HepG2 (cell line): ENCODE data around the gene CALU. TPM values are rescaled to one million over a fixed set of nuclear protein-coding genes. Genes with fewer than 3 reads are reported as not detected.

Experiments used
- ATAD3A ChIP-seq: sonication (generic); formaldehyde crosslinking; IDR thresholded peaks from 2 replicates; pipeline ENCODE4 v1.4.0; 2020; ENCODE audit warnings: missing genetic modification reagents
- ELF4 ChIP-seq: sonication (generic); formaldehyde crosslinking; IDR thresholded peaks from 2 replicates; pipeline ENCODE4 v1.5.0; 2020; ENCODE audit warnings: missing genetic modification reagents, mild to moderate bottlenecking, moderate library complexity, borderline replicate concordance
- EP300 ChIP-seq, 3 experiments: sonication (generic) in 1 of 3; formaldehyde crosslinking in 1 of 3; IDR thresholded peaks; 2 replicates each; pipeline versions ENCODE4 v1.5.1 to v1.6.1; 2011 to 2020; ENCODE audit warnings: low read depth in 2 of 3, low read length in 2 of 3, borderline replicate concordance in 1 of 3, improper control_type of control experiment in 1 of 3, mild to moderate bottlenecking in 1 of 3, missing genetic modification reagents in 1 of 3, moderate library complexity in 1 of 3
- EZH2 ChIP-seq: conservative IDR thresholded peaks from 2 replicates; pipeline ENCODE4 v1.6.1; 2012; ENCODE audit warnings: mild to moderate bottlenecking, low read depth, low read length, moderate library complexity
- GZF1 ChIP-seq: sonication (generic); formaldehyde crosslinking; IDR thresholded peaks from 2 replicates; pipeline ENCODE4 v1.5.1; 2020; ENCODE audit warnings: mild to moderate bottlenecking, missing genetic modification reagents
- HHEX ChIP-seq: IDR thresholded peaks from 2 replicates; pipeline ENCODE4 v1.6.1; 2016; ENCODE audit warnings: control low read depth
- MED13 ChIP-seq: sonication (generic); formaldehyde crosslinking; IDR thresholded peaks from 2 replicates; pipeline ENCODE4 v1.5.0; 2020; ENCODE audit warnings: missing genetic modification reagents
- NCOR1 ChIP-seq: fragments of 200-600 bp; sonication (generic); IDR thresholded peaks from 2 replicates; pipeline ENCODE4 v1.7.0; 2017; ENCODE audit warnings: antibody characterized with exemption, low read length, borderline replicate concordance
- NFATC3 ChIP-seq: sonication (generic); formaldehyde crosslinking; IDR thresholded peaks from 2 replicates; pipeline ENCODE4 v1.5.1; 2020; ENCODE audit warnings: mild to moderate bottlenecking, missing genetic modification reagents
- NFIC ChIP-seq: IDR thresholded peaks from 2 replicates; pipeline ENCODE4 v1.6.1; 2012; ENCODE audit warnings: mild to moderate bottlenecking, low read length, inconsistent platforms
- POLR2AphosphoS2 ChIP-seq: IDR thresholded peaks from 2 replicates; pipeline ENCODE4 v1.6.1; 2011; ENCODE audit warnings: low read depth, low read length, improper control_type of control experiment
- PPARG ChIP-seq: conservative IDR thresholded peaks from 2 replicates; pipeline ENCODE4 v1.6.1; 2016; ENCODE audit warnings: missing biosample characterization, missing genetic modification reagents
- PRPF4 ChIP-seq: fragments of 200-400 bp; formaldehyde crosslinking; IDR thresholded peaks from 2 replicates; pipeline ENCODE4 v1.6.1; 2016; ENCODE audit warnings: low read length, low read depth; ENCODE audit not compliant: poor library complexity, severe bottlenecking
- PTBP1 ChIP-seq: fragments of 200-400 bp; formaldehyde crosslinking; IDR thresholded peaks from 2 replicates; pipeline ENCODE4 v1.6.1; 2018; ENCODE audit warnings: low read length, low read depth; ENCODE audit not compliant: poor library complexity, severe bottlenecking
- RXRB ChIP-seq: IDR thresholded peaks from 2 replicates; pipeline ENCODE4 v1.6.1; 2016; ENCODE audit warnings: borderline replicate concordance, missing genetic modification reagents, missing compliant biosample characterization
- SALL1 ChIP-seq: sonication (generic); formaldehyde crosslinking; IDR thresholded peaks from 2 replicates; pipeline ENCODE4 v1.8.0; 2022; ENCODE audit warnings: mild to moderate bottlenecking, missing genetic modification reagents
- TBP ChIP-seq: sonication (generic); formaldehyde crosslinking; IDR thresholded peaks from 2 replicates; pipeline ENCODE4 v1.5.0; 2020; ENCODE audit warnings: missing genetic modification reagents
- ZBTB8A ChIP-seq: sonication (generic); formaldehyde crosslinking; IDR thresholded peaks from 2 replicates; pipeline ENCODE4 v1.4.0; 2020; ENCODE audit warnings: mild to moderate bottlenecking, low read depth, missing genetic modification reagents, borderline replicate concordance
- ZNF10 ChIP-seq: sonication (generic); formaldehyde crosslinking; IDR thresholded peaks from 2 replicates; pipeline ENCODE4 v1.4.0; 2020; ENCODE audit warnings: mild to moderate bottlenecking, low read depth, missing genetic modification reagents, borderline replicate concordance
- ZNF224 ChIP-seq: sonication (generic); formaldehyde crosslinking; IDR thresholded peaks from 2 replicates; pipeline ENCODE4 v1.5.0; 2020; ENCODE audit warnings: mild to moderate bottlenecking, missing genetic modification reagents
- ZNF569 ChIP-seq: sonication (generic); formaldehyde crosslinking; IDR thresholded peaks from 2 replicates; pipeline ENCODE4 v1.5.0; 2020; ENCODE audit warnings: mild to moderate bottlenecking, missing genetic modification reagents, moderate library complexity, borderline replicate concordance
- ZSCAN25 ChIP-seq: sonication (generic); formaldehyde crosslinking; IDR thresholded peaks from 2 replicates; pipeline ENCODE4 v1.8.0; 2022; ENCODE audit warnings: mild to moderate bottlenecking, missing genetic modification reagents
- ZSCAN29 ChIP-seq: sonication (generic); formaldehyde crosslinking; conservative IDR thresholded peaks from 2 replicates; pipeline ENCODE4 v1.4.0; 2020; ENCODE audit warnings: mild to moderate bottlenecking, missing genetic modification reagents
- ZSCAN9 ChIP-seq: IDR thresholded peaks from 2 replicates; pipeline ENCODE4 v1.6.1; 2016; ENCODE audit warnings: borderline replicate concordance
- polyA plus RNA-seq, 8 experiments: library from polyadenylated mRNA; depleted of rRNA in 3 of 8; stranded (reverse) in 7 of 8; unstranded in 1 of 8; fragments of >200 nt; fragmentation: Illumina TruSeq in 4 of 8; extraction: Trizol in 4 of 8; gene quantifications; 2 replicates each; pipeline versions ENCODE4 v1.2.1 to v1.2.3, GENCODE V29; 2011 to 2016; ENCODE audit warnings: low read depth in 4 of 8, missing spikeins in 1 of 8, mixed read lengths in 1 of 8; ENCODE audit not compliant: insufficient read depth in 1 of 8
- total RNA-seq, 5 experiments: library from RNA; depleted of rRNA; stranded (reverse); fragments of >200 nt; fragmentation: Illumina TruSeq; extraction: Trizol; gene quantifications; 2 replicates each; pipeline ENCODE4 v1.2.3, GENCODE V29; 2016; ENCODE audit warnings: low read depth in 1 of 5
- TF ChIP-seq, protein P1 (sequence below): sonication (generic); formaldehyde crosslinking; IDR thresholded peaks from 2 replicates; pipeline ENCODE4 v1.5.1; 2020; ENCODE audit warnings: mild to moderate bottlenecking, missing genetic modification reagents, moderate library complexity
- TF ChIP-seq, protein P2 (sequence below): IDR thresholded peaks from 2 replicates; pipeline ENCODE4 v1.6.1; 2016; ENCODE audit warnings: missing compliant biosample characterization, missing genetic modification reagents, borderline replicate concordance
- TF ChIP-seq, protein P3 (sequence below): sonication (generic); formaldehyde crosslinking; IDR thresholded peaks from 2 replicates; pipeline ENCODE4 v1.4.0; 2020; ENCODE audit warnings: mild to moderate bottlenecking, missing genetic modification reagents

The CALU gene
- total and polyA plus RNA-seq, 2 of the 13 experiments (the other 11 are each of a cell fraction or from before 2014, with no cell fraction given), result 198 to 252 TPM

DNA sequence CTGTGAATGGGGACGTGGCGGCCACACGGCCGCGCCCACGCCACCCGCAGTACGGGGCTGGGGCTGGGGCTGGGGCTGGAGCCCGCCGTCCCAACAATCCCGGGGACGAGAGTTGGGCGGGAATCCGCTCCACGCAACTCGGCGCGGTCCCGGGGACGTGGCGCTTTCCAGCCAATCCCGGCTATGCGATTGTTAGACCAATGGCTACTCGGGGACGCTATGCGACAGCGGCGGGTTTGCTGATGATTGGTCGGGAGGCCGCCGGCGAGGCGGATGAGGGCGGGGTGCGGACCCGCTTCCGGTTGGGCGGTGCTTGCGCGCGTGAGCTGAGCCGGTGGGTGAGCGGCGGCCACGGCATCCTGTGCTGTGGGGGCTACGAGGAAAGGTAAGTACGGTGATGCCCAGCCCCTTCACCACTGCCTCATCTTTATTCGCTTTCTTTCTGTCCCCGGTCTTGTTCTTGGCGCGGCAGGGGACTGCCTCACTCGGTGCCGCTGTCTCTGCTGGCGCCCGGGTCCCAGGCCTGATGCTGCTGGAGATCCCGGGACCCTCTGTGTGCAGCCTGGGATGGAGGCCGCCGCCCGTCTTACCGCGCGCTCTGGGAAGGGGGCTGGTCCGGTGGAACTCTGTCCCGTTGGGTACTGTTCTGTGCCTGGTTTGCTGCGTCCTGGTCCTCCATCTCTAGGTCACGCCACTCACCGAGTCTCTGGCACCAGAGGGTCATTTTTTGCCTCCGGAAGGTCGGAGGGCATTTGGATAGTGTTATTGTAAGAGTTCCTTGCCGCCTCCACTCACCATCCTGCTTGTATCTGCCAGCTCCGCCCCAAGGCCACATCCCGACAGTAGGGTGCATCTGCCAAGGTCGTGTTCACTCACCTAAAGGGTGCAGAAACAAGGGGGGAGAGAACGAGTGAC is at the start of gene CALU (continued):
- TF ChIP-seq ATAD3A (no peak), ELF4 (no peak), PRPF4 (no peak), POLR2AphosphoS2 (no peak), EZH2 (no peak), ZNF569 (CRISPR knock-in tag) (no peak), ZSCAN9 (no peak), NCOR1 (no peak), NFIC (no peak), PPARG (0 out of 2 replicates have a peak, but pooled peaks have one; percentile 30), NFATC3 (CRISPR knock-in tag) (no peak), RXRB (peak; percentile 43; the same call in 1 of the 2 replicates), ZNF10 (no peak), SALL1 (CRISPR knock-in tag) (peak; percentile 67; the same call in 1 of the 2 replicates), MED13 (no peak), HHEX (CRISPR knock-in tag) (no peak), ZBTB8A (CRISPR knock-in tag) (no peak), PTBP1 (no peak), GZF1 (CRISPR knock-in tag) (no peak), ZNF224 (CRISPR knock-in tag) (peak; percentile 53; the same call in 1 of the 2 replicates), EP300 (IDR thresholded peaks at IDR 0.05; ENCODE audit: low read depth in 2 of 2, low read length in 2 of 2) (0 out of 4 replicates have a peak, but pooled peaks of 1 of the 2 experiments have one; percentile 11), EP300 (CRISPR knock-in tag; IDR thresholded peaks at IDR 0.05; ENCODE audit: borderline replicate concordance) (no peak), TBP (no peak), ZSCAN29 (CRISPR knock-in tag) (no peak), ZSCAN25 (CRISPR knock-in tag) (no peak)
- TF ChIP-seq, protein P1, sequence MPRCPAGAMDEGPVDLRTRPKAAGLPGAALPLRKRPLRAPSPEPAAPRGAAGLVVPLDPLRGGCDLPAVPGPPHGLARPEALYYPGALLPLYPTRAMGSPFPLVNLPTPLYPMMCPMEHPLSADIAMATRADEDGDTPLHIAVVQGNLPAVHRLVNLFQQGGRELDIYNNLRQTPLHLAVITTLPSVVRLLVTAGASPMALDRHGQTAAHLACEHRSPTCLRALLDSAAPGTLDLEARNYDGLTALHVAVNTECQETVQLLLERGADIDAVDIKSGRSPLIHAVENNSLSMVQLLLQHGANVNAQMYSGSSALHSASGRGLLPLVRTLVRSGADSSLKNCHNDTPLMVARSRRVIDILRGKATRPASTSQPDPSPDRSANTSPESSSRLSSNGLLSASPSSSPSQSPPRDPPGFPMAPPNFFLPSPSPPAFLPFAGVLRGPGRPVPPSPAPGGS (CRISPR knock-in tag), result no peak
- TF ChIP-seq, protein P2, sequence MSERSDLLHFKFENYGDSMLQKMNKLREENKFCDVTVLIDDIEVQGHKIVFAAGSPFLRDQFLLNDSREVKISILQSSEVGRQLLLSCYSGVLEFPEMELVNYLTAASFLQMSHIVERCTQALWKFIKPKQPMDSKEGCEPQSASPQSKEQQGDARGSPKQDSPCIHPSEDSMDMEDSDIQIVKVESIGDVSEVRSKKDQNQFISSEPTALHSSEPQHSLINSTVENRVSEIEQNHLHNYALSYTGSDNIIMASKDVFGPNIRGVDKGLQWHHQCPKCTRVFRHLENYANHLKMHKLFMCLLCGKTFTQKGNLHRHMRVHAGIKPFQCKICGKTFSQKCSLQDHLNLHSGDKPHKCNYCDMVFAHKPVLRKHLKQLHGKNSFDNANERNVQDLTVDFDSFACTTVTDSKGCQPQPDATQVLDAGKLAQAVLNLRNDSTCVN (CRISPR knock-in tag), result no peak
- TF ChIP-seq, protein P3, sequence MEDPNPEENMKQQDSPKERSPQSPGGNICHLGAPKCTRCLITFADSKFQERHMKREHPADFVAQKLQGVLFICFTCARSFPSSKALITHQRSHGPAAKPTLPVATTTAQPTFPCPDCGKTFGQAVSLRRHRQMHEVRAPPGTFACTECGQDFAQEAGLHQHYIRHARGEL, result no peak
